BLaER1 treated with 17β-estradiol and CSF1 and Interleukin-3, amounts not matched to agents 10 nM and 100 nM (cell line): ENCODE results near the gene DOCK4.

Experiments used
- H3K27ac ChIP-seq, 11 experiments: shearing (Covaris generic); formaldehyde crosslinking; 2 replicates each; pipeline ENCODE4 v1.8.1; 2022
- H3K27me3 ChIP-seq, 11 experiments: shearing (Covaris generic); formaldehyde crosslinking; 2 replicates each; pipeline ENCODE4 v1.8.1; 2022
- H3K36me3 ChIP-seq, 11 experiments: shearing (Covaris generic); formaldehyde crosslinking; 2 replicates each; pipeline ENCODE4 v1.8.1; 2022
- H3K4me1 ChIP-seq, 10 experiments: shearing (Covaris generic); formaldehyde crosslinking; 2 replicates each; pipeline ENCODE4 v1.8.1; 2022
- H3K4me2 ChIP-seq, 11 experiments: shearing (Covaris generic); formaldehyde crosslinking; 2 replicates each; pipeline ENCODE4 v1.8.1; 2022
- H3K4me3 ChIP-seq, 10 experiments: shearing (Covaris generic); formaldehyde crosslinking; 2 replicates each; pipeline ENCODE4 v1.8.1; 2022
- H3K9ac ChIP-seq, 11 experiments: shearing (Covaris generic); formaldehyde crosslinking; 2 replicates each; pipeline ENCODE4 v1.8.1; 2022
- H3K9me3 ChIP-seq, 11 experiments: shearing (Covaris generic); formaldehyde crosslinking; replicated peaks in 1 of 11; 2 replicates each; pipeline ENCODE4 v1.8.1; 2022
- H4K20me1 ChIP-seq, 11 experiments: shearing (Covaris generic); formaldehyde crosslinking; 2 replicates each; pipeline ENCODE4 v1.8.1; 2022
- Cebpa-rat ChIP-seq, 11 experiments: shearing (Covaris generic); IDR thresholded peaks; 2 replicates each; pipeline ENCODE4 v1.8.1; 2022

DOCK4 gene

DNA sequence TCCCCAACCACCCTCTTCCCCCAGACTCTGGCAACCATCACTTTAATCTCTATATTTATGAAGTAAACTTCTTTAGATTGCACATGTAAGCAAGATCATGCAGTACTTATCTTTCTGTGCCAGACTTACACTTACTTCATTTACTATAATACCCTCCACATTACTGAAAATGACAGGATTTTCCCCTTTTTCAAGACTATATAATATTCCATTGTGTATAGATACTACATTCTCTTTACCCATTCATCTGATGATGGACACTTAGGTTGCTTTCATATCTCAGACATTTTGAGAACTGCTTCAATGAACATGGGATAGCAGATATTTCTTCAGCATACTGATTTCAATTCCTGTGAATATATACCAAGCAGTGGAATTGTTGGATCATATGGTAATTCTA is 4.4 kb downstream of the DOCK4 start:
- TF ChIP-seq Cebpa-rat (IDR thresholded peaks at IDR 0.05): no peak
- Histone ChIP-seq H3K4me2 (peak overlapping the region in 4 of 11 experiments; percentile 83 to 95 (median 90); a peak in 6 of 22 replicates), H3K9me3 (no peaks in the 10 kb centered on the region), H3K27ac (no peak overlapping the region), H4K20me1 (peaks cover 14 to 85% (median 75%) of the 10 kb centered on the region in 11 experiments; a peak in 20 of 22 replicates), H3K27me3 (peaks cover 0 to 7% (median 0%) of the 10 kb centered on the region in 11 experiments; a peak in 4 of 22 replicates), H3K4me3 (peak overlapping the region in 1 of 10 experiments; percentile 89; a peak in 1 of 20 replicates), H3K4me1 (peaks cover 18 to 70% (median 33%) of the 10 kb centered on the region in 10 experiments), H3K9ac (no peak overlapping the region), H3K36me3 (peaks cover 0 to 6% (median 0%) of the 10 kb centered on the region in 11 experiments; a peak in 2 of 22 replicates)

DNA sequence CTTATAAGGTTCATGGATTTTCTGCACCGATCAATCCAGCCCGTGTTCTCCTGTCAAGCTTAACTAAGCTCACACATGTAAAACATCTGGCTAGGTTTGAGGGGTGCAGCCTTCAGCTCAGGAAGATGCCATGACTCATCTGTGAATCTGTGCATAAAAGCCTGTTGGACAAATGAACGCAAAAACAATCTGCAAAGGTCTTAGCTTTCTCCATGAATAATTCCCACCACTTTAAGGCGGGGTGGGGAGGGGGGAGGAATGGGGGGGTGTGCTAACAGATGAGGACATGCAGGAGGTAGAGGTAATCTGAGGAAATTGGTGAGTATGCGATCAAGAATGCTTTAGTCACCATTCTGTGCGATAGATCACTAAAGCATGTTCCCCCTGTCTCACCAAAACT is 4.8 kb downstream of the DOCK4 start:
- peaks cover 18 to 75% (median 33%) of the 10 kb centered on the region in 10 experiments for H3K4me1 ChIP-seq
- peaks cover 0 to 6% (median 0%) of the 10 kb centered on the region in 11 experiments; a peak in 3 of 22 replicates for H3K36me3 ChIP-seq

DNA sequence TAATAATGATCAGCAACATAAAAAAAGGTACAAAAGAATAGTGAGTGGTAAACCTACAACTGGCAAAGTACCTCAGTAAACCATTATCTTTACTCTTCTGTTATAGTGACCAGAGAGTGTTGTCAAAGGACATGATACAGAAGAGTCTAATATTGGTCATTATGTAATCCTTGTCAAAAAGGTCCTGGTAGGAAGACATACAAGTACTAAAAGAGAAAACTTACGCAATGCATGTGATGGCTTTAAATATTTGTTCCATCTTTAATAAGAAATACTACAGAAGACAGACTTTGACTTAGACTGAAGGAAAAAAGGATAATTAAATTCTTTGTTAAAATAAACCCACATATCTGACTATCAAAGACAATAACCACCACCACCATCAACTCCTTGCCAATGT is 6.5 kb downstream of the DOCK4 start:
- Histone ChIP-seq H4K20me1 (peaks cover 12 to 99% (median 88%) of the 10 kb centered on the region in 11 experiments; a peak in 20 of 22 replicates), H3K4me2 (peak overlapping the region in 7 of 11 experiments; percentile 28 to 95 (median 41); a peak in 6 of 22 replicates), H3K9me3 (no peaks in the 10 kb centered on the region), H3K9ac (no peak overlapping the region), H3K4me1 (peaks cover 17 to 83% (median 33%) of the 10 kb centered on the region in 10 experiments), H3K27me3 (peaks cover 0 to 7% (median 0%) of the 10 kb centered on the region in 11 experiments; a peak in 4 of 22 replicates), H3K4me3 (no peak overlapping the region), H3K27ac (no peak overlapping the region), H3K36me3 (peaks cover 0 to 17% (median 0%) of the 10 kb centered on the region in 11 experiments; a peak in 4 of 22 replicates)
- peak in 1 of 11 experiments; percentile 19; a peak in 1 of 22 replicates for TF ChIP-seq Cebpa-rat (IDR thresholded peaks at IDR 0.05)

More for the DNA sequence above, 4.8 kb downstream of the DOCK4 start:
- Histone ChIP-seq H3K9me3 (no peaks in the 10 kb centered on the region), H3K27ac (no peak overlapping the region), H3K27me3 (peaks cover 0 to 7% (median 0%) of the 10 kb centered on the region in 11 experiments; a peak in 4 of 22 replicates), H3K9ac (no peak overlapping the region), H3K4me2 (peak overlapping the region in 3 of 11 experiments; percentile 67 to 95 (median 95); a peak in 5 of 22 replicates), H4K20me1 (peaks cover 14 to 89% (median 79%) of the 10 kb centered on the region in 11 experiments; a peak in 20 of 22 replicates), H3K4me3 (no peak overlapping the region)
- TF ChIP-seq Cebpa-rat (IDR thresholded peaks at IDR 0.05): no peak

DNA sequence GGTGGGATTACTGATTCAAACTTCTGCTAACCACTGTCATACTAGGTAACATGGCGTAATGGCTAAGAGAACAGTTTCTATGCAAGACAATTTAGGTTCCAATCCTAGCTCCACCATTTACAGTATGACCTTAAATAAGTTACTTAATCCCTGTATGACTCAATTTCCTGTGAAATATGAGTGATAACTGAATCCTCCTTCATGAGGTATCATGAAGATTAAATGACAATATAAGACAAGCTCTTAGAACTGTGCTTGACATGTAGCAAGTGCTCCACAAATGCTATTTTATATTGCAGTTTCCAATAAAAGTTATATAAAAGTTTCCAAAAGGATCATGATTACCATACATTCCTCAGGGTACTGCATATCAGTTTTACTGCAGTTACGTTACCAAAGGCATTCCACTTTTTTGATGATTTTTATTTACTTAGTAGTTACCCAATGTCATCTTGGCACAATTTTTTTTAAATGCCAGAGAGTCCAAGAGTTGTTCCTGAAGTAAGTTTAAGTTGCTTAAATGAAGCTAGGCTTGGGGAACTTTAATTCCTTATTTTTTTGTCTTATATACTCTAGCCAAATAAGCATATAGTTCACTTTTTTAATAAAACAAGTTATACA is 7.1 kb downstream of the DOCK4 start:
- no peak overlapping the region for H3K4me3 ChIP-seq

DNA sequence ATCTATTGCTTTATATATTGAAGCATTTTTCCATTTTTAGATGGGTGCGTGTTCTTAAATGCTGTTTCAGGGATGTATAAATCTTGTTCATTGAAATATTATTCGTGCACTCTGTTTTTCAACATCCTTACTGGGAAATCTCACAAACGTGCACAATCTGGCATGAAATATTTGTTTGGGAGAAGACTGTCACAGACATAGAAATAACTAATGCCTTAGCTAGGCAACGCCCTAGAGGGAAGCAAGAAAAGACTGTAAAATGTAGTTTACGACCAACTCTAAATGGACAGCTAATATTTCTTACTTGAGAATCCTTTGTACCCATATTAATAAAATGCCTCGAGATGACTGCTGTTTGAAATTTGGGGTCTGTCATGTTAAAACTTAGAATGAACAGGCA is 8.9 kb downstream of the DOCK4 start:
- H3K4me3 ChIP-seq: no peak overlapping the region
- H4K20me1 ChIP-seq: peaks cover 0 to 100% (median 88%) of the 10 kb centered on the region in 11 experiments; a peak in 16 of 22 replicates
- TF ChIP-seq Cebpa-rat (IDR thresholded peaks at IDR 0.05): no peak
- peak overlapping the region in 3 of 11 experiments; percentile 50 to 95 (median 67); a peak in 4 of 22 replicates for H3K4me2 ChIP-seq
- peaks cover 0 to 12% (median 0%) of the 10 kb centered on the region in 11 experiments; a peak in 3 of 22 replicates for H3K9me3 ChIP-seq
- H3K9ac ChIP-seq: no peak overlapping the region
- H3K4me1 ChIP-seq: peaks cover 0 to 95% (median 12%) of the 10 kb centered on the region in 10 experiments; a peak in 12 of 20 replicates
- no peaks in the 10 kb centered on the region for H3K27me3 ChIP-seq
- H3K27ac ChIP-seq: no peak overlapping the region
- H3K36me3 ChIP-seq: peaks cover 0 to 25% (median 0%) of the 10 kb centered on the region in 11 experiments; a peak in 5 of 22 replicates

More for the DNA sequence above, 7.1 kb downstream of the DOCK4 start:
- H3K36me3 ChIP-seq: peaks cover 0 to 17% (median 0%) of the 10 kb centered on the region in 11 experiments; a peak in 5 of 22 replicates
- H3K4me1 ChIP-seq: peaks cover 11 to 85% (median 29%) of the 10 kb centered on the region in 10 experiments
- peak overlapping the region in 7 of 11 experiments; percentile 28 to 95 (median 41); a peak in 13 of 22 replicates for H3K4me2 ChIP-seq
- peaks cover 7 to 100% (median 88%) of the 10 kb centered on the region in 11 experiments; a peak in 20 of 22 replicates for H4K20me1 ChIP-seq
- H3K27ac ChIP-seq: no peak overlapping the region
- H3K27me3 ChIP-seq: peaks cover 0 to 2% (median 0%) of the 10 kb centered on the region in 11 experiments; a peak in 4 of 22 replicates
- no peak overlapping the region for H3K9ac ChIP-seq
- peaks cover 0 to 3% (median 0%) of the 10 kb centered on the region in 11 experiments; a peak in 3 of 22 replicates for H3K9me3 ChIP-seq
- no peak for TF ChIP-seq Cebpa-rat (IDR thresholded peaks at IDR 0.05)

DNA sequence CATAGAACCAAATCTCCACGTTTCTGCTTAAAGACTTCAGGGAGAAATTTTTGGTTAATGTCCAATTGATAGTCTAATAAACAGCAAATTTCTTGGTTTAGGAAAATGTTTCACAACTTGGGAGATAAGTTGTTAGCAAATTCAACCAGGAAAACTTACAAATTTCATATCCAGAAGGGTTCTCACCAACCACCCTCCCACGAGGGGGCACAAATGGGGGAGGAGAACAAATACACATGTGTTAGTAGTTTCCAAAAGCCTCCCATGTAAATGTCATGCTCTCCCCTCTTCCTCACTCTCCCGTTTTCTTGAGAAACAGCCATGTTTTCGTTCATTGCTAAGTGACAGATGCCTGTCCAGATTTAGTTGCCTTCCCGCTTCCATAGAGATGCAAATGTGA is 10.5 kb downstream of the DOCK4 start:
- H3K4me3 ChIP-seq: no peak overlapping the region
- H3K9me3 ChIP-seq: peaks cover 0 to 12% (median 0%) of the 10 kb centered on the region in 11 experiments; a peak in 3 of 22 replicates
- no peak overlapping the region for H3K27ac ChIP-seq
- no peaks in the 10 kb centered on the region for H3K27me3 ChIP-seq
- peaks cover 0 to 25% (median 0%) of the 10 kb centered on the region in 11 experiments; a peak in 5 of 22 replicates for H3K36me3 ChIP-seq
- no peak overlapping the region for H3K9ac ChIP-seq
- peaks cover 0 to 93% (median 12%) of the 10 kb centered on the region in 10 experiments; a peak in 12 of 20 replicates for H3K4me1 ChIP-seq
- no peak for TF ChIP-seq Cebpa-rat (IDR thresholded peaks at IDR 0.05)
- peak overlapping the region in 3 of 11 experiments; percentile 29 to 95 (median 31); a peak in 3 of 22 replicates for H3K4me2 ChIP-seq
- H4K20me1 ChIP-seq: peaks cover 0 to 100% (median 90%) of the 10 kb centered on the region in 11 experiments; a peak in 16 of 22 replicates

DNA sequence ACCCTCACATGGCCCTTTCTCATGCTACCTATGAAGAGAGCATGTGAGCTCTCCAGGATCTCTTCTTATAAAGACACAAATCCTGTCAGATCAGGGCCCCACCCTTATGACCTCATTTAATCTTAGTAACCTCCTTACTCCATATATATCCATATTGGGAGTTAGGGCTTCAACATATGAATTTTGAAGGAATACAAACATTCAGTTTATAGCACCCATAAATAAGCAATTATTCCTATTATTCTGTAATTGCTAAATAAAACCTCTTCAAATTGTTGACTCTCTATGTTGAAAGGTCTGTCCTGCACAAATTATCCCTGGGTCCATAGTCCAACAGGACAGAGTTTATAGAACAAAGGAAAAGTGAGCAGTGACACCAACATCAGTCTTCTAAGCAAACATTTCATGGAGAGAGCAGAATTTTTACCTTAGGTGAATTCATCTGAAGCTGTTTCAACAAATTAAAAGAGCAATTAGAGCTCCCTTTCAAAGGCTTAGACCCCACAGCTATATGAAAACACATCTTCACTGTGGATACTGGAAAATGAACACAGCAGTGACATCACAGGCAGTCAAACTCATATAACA is 12.2 kb downstream of the DOCK4 start:
- H3K4me1 ChIP-seq: peaks cover 0 to 93% (median 4%) of the 10 kb centered on the region in 10 experiments; a peak in 12 of 20 replicates
- H3K4me2 ChIP-seq: peak overlapping the region in 2 of 11 experiments; percentile 56 to 57; a peak in 4 of 22 replicates
- H3K4me3 ChIP-seq: no peak overlapping the region
- no peak overlapping the region for H3K27ac ChIP-seq
- H3K9me3 ChIP-seq: peaks cover 0 to 12% (median 0%) of the 10 kb centered on the region in 11 experiments; a peak in 3 of 22 replicates
- no peak for TF ChIP-seq Cebpa-rat (IDR thresholded peaks at IDR 0.05)
- H4K20me1 ChIP-seq: peaks cover 0 to 100% (median 90%) of the 10 kb centered on the region in 11 experiments; a peak in 16 of 22 replicates
- H3K27me3 ChIP-seq: no peaks in the 10 kb centered on the region
- H3K9ac ChIP-seq: no peak overlapping the region
- H3K36me3 ChIP-seq: peaks cover 0 to 25% (median 0%) of the 10 kb centered on the region in 11 experiments; a peak in 5 of 22 replicates
